ENCODE data around the gene FGD4. TPM values are rescaled to one million over a fixed set of nuclear protein-coding genes. Genes with fewer than 3 reads are reported as not detected.

FGD4 gene
- total RNA-seq, 1 experiment from 2014 or later = 54.3 TPM

- H3K27ac Mint-ChIP-seq = peak overlapping the region in 2 of 3 experiments; percentile 3 to 5; a peak in 3 of 7 replicates
Observed at GRCh38 chr12:32585680-32586079, 186.3 kb downstream of the FGD4 start.

More at GRCh38 chr12:32585680-32586079, 186.3 kb downstream of the FGD4 start:
- no peak overlapping the region for H2BK20ac ChIP-seq (ENCODE audit: low read depth, low read length, poor library complexity, severe bottlenecking)
- H2BK5ac ChIP-seq (ENCODE audit: insufficient read length, low read length) = no peak overlapping the region
- H4K5ac ChIP-seq (ENCODE audit: insufficient read length, low read depth, low read length) = no peak overlapping the region
- no peak for TF ChIP-seq CTCF (conservative IDR thresholded peaks at IDR 0.05)
- H3K14ac ChIP-seq (ENCODE audit: insufficient read depth, low read length) = no peak overlapping the region
- no peaks in the 10 kb centered on the region; the same call in 1 of the 2 replicates for H3K27me3 Mint-ChIP-seq (ENCODE audit: low read depth)
- peaks cover 3% of the 10 kb centered on the region for H3K79me1 ChIP-seq (ENCODE audit: insufficient read depth, low read depth, low read length, poor library complexity, severe bottlenecking)
- no peak overlapping the region for H3K9ac ChIP-seq (ENCODE audit: extremely low read depth, insufficient read length, low read length)
- no peaks in the 10 kb centered on the region for H3K79me2 ChIP-seq (ENCODE audit: insufficient read depth, low read length)
- H3K4me1 Mint-ChIP-seq = peaks cover 3 to 4% of the 10 kb centered on the region in 2 experiments
- no peak for DNase-seq
- no peak overlapping the region for H3T11ph ChIP-seq (ENCODE audit: low read length)
- H4K20me1 ChIP-seq (ENCODE audit: control insufficient read depth, insufficient read depth, insufficient read length) = no peaks in the 10 kb centered on the region
- no peak overlapping the region for H3K4ac ChIP-seq (ENCODE audit: low read depth, low read length)
- no peak overlapping the region for H3K4me3 Mint-ChIP-seq
- no peak overlapping the region for H3K4me2 ChIP-seq (ENCODE audit: insufficient read depth, insufficient read length, low read length)
- H3K23me2 ChIP-seq (ENCODE audit: insufficient read length, low read depth, low read length, poor library complexity, severe bottlenecking) = no peaks in the 10 kb centered on the region
- H3K18ac ChIP-seq (ENCODE audit: insufficient read length, low read depth, low read length) = no peak overlapping the region
- H2BK120ac ChIP-seq (ENCODE audit: low read depth, low read length, poor library complexity, severe bottlenecking) = no peak overlapping the region
- H3K9me3 ChIP-seq (ENCODE audit: control insufficient read depth, low read depth, low read length) = no peaks in the 10 kb centered on the region
- H3K4me1 ChIP-seq (ENCODE audit: insufficient read depth, low read length) = no peaks in the 10 kb centered on the region
- H3K27me3 ChIP-seq (ENCODE audit: insufficient read depth, low read length) = no peaks in the 10 kb centered on the region
- H3K27ac ChIP-seq (ENCODE audit: insufficient read length, low read depth, low read length) = no peak overlapping the region
- H3K36me3 Mint-ChIP-seq (ENCODE audit: insufficient read depth in 1 of 3, low read depth in 3 of 3) = peaks cover 14 to 56% (median 23%) of the 10 kb centered on the region in 3 experiments; a peak in 6 of 7 replicates
- H3K9me3 Mint-ChIP-seq = no peaks in the 10 kb centered on the region
- H3K23ac ChIP-seq (ENCODE audit: insufficient read length, low read depth, low read length) = no peak overlapping the region
- no CpG with 5 or more reads among the region's 5 CpGs for WGBS (ENCODE audit: extremely low coverage, insufficient read length, low lambda C conversion rate)
- H2BK12ac ChIP-seq (ENCODE audit: insufficient read length, low read depth, low read length) = no peak overlapping the region
- no peak overlapping the region for H3K56ac ChIP-seq (ENCODE audit: insufficient read length, low read depth, low read length)
- no peak overlapping the region for H2AK5ac ChIP-seq (ENCODE audit: insufficient read length, low read length)
- no peak overlapping the region for H4K91ac ChIP-seq (ENCODE audit: insufficient read length, low read depth, low read length)
- H2AFZ ChIP-seq (ENCODE audit: low read length) = no peak overlapping the region
- no peak overlapping the region for H4K8ac ChIP-seq (replicated peaks; ENCODE audit: insufficient read length, low read depth, low read length)
- no peak overlapping the region for H2BK15ac ChIP-seq (ENCODE audit: low read depth, low read length)
